GM21390 (cell line): ENCODE data around the gene MAPK8IP2.

Source experiments
- ATAC-seq: cut with Tn5 transposase; IDR thresholded peaks from one replicate; pipeline ENCODE4 v1.9.1; 2021; ENCODE audit not compliant: unreplicated experiment

MAPK8IP2 gene

GRCh38 chr22:50600538-50600937, at the start of gene MAPK8IP2:
Gene MAPK8IP2 (plus strand): TSS chr22:50600793. CDS start chr22:50600819, 26 bp downstream.
- ATAC-seq: no peak

DNA sequence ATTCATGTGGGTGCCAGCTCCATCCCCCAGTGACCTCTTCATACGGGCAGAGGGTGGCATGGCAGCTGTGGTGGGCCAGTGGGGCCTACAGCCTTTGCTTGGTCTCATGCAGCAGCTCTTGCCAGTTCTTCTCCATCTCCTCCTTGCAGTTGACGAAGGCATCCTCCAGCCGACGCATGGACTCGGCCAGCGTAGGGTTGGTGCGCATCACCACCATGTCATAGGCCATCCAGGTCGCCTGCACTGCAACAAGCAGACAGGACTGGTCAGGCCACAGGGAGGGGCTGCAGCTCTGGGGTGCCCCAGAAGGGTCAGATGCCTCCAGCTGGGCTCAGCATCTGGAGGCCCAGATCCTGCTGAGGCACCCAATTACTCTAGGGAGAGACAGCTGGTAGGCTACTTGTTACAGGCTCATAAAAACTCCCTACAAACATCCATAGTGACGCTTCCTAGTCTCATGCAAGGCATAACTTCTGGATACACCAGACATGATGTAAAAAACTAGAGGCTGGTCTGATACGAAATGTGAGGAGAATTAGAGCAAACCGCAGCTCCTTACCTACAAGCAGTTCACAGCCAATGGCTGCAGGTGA, 49.3 kb upstream of the MAPK8IP2 start:
- no peak for ATAC-seq

DNA sequence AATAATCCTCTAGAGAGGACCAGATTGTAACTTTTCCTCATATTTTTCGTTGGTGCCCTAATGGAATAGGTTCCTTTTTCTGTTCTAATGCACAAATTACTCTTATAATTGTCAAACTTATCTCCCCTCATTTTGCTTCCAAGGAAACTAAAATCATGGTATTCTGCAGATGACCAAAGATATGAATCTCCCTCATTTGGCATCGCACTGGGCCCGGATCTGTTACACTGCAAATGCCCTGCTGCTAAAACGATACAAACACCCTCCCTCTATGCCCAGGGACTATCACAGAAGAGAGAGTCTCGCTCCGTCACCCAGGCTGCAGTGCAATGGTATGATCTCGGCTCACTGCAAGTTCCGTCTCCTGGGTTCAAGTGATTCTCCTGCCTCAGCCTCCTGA, 47.3 kb upstream of the MAPK8IP2 start:
- no peak for ATAC-seq

DNA sequence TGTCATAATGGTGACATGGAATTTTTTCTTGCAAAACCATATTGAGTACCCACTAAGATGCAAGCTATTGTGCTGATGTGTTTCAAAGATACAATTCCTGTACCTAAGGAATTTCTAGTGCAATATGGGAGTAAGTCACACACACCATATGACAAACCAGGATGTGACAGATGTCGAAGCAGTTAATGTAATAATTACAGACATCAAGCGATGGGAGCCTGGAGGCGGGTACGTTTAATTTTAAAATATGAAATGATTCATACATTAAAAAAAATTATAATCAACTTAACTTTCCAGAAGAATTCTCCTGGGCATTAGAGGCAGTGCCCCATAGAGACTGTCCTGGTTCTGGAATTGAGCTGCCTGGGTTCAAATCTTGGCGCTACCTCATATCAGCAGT, 43.9 kb upstream of the MAPK8IP2 start:
- ATAC-seq: no peak

GRCh38 chr22:50560034-50560433, 40.6 kb upstream of the MAPK8IP2 start:
- ATAC-seq: no peak

GRCh38 chr22:50561401-50562358, 38.9 kb upstream of the MAPK8IP2 start:
- no peak for ATAC-seq

DNA sequence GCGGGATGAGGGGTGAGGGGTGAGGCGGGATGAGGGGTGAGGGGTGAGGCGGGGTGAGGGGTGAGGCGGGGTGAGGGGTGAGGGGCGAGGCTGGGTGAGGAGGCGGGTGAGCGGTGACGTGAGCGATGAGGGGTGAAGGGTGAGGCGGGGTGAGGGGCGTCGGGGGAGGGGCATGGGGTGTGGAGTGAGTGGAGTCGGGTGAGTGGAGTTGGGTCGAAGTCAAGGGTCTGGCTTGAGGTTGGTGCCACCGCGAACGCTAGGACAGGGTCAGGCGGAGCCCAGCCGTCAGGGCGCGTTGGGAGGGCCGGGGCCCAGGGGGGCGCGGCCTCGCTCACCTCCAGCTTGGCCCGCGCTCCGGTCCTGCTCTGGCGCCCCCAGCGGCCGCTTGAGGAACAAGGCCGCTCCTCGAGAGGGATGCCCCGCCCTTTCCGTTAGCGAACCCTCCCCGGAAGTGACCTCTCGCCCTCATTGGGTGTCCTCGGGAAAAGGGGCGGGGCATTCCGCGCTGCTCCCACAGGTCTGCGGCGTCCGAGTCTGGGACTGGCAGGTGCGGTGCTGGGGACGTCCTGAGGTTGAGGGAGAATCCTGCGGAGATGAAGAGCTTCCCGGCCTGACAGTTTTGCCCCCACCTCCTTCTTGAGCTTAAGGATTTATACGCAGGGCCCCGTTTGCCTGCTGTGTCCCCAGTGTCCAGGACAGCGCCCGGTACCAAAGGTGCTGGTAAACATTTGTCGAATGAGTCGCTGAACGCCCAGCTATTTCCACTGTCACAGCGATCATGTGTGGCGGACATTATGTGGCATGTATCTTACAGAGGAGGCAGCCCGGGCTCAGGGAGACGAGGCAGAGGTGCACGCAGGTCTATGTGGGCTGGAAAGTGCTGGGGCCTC, 37.8 kb upstream of the MAPK8IP2 start, which contains the start of gene SYCE3:
Gene SYCE3 (minus strand): TSS at position 397 of the 890 bp plus-strand sequence. CDS start 6,514 bp downstream, outside the sequence.
- peak; percentile 74 for ATAC-seq

DNA sequence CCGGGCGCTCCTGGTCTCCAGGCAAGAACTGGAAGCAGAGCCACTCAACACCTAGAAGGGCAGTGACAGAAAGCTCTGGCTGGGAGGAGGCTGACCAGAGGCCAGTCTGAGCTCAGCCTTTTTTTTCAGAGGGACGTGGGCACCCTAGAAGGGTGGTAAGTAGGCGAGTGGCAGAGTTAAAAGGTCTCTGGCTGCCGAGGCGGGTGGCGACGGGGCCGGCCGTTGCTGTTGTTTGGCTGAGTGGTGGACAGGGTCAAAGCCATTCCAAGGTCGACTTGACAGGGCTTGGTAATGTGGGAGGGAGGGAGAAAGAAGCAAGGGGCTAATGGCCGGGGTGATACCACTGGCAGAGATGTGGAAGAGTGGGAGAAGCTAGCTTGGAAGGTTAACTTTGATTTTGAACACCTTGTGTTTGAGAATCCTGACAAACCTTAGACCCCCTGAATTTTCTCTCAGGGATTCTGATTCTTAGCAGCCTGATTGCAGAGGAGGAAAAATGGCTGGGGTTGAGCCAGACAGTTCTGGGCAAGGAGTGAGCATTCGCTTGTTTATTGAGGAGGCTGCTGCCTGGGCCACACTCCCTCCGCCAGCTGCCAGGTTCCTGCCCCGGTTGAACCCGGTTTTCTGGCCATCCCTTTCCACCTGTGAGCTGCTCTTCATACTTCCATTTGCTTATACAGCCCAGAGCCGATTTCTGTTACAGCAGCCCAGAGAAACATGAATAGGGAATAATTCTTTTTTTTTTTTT, 37.0 kb upstream of the MAPK8IP2 start:
- ATAC-seq: no peak

- ATAC-seq: no peak
These were observed 36.3 kb upstream of the MAPK8IP2 start for GRCh38 chr22:50564289-50564688.

GRCh38 chr22:50567721-50568252, 32.8 kb upstream of the MAPK8IP2 start:
- no peak for ATAC-seq

DNA sequence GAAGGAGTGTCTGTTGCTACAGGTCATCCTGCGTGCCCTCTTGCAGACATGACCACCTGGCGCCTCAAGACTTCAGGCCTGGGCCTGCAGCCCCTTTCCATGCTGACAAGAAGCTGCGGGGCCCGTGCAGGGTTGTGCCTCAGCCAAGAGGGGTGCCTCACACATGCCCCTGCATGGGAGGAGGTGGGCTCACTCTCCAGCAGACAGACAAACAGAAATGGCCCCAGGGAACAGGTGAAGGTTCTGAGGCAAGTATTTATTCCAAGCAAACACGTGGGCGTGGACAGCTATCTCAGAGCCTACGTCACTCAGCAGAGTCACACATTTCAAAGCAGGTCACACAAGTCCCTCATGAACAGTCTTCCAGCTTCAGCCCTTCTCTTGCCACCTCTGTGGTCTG, 32.0 kb upstream of the MAPK8IP2 start:
- no peak for ATAC-seq

GRCh38 chr22:50569041-50569459, 31.5 kb upstream of the MAPK8IP2 start:
- no peak for ATAC-seq

DNA sequence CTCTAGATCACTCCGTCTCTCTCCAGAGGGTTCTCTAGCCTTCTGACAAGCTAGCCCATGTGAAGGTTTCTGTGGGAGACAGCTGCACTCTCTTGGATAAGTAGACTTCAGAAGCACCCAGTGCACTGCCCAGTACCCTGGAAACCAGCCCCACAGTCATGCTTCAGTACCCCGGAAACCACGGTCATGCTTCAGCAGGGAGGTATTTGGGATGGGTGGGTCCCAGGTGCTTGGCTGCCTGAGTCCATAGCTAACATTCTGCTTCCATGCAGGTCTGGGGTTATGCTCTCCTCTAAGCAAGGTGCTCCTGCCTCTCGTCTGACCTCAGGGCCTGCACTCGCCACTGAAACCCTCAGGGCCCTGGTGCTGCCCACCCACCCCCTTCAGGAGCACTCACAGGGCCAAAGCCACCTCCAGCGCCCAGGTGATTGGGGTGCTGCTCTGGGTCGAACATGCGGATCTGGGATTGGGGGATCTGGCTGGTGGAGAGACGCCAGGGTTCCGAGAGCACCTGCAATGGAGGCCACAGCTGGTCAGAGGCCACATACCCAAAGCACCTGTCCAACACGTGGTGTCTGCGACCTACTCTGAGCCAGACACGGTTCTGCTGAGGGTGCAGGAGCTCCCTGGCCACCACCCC, 30.6 kb upstream of the MAPK8IP2 start:
- no peak for ATAC-seq

- ATAC-seq: no peak
These were observed 29.7 kb upstream of the MAPK8IP2 start for GRCh38 chr22:50570861-50571260.

- no peak for ATAC-seq
These were observed 29.1 kb upstream of the MAPK8IP2 start for GRCh38 chr22:50571264-50572175.

DNA sequence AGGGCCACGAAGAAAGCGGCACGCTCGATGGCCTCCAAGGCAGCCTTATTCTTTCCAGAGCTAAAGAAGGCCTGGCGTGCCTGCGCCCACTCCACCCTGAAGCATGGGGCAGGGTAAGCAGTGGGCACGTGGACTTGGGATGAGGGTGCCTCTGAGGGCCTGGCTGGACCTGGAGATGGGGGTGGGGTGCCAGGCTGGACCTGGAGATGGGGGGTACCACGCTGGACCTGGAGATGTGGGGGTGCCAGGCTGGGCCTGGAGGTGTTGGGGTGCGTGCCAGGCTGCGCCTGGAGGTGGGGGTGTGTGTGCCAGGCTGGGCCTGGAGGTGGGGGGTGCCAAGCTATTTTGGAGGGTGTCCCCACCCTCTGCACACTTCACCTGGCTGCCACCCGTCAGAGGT, 27.6 kb upstream of the MAPK8IP2 start:
- ATAC-seq: no peak

DNA sequence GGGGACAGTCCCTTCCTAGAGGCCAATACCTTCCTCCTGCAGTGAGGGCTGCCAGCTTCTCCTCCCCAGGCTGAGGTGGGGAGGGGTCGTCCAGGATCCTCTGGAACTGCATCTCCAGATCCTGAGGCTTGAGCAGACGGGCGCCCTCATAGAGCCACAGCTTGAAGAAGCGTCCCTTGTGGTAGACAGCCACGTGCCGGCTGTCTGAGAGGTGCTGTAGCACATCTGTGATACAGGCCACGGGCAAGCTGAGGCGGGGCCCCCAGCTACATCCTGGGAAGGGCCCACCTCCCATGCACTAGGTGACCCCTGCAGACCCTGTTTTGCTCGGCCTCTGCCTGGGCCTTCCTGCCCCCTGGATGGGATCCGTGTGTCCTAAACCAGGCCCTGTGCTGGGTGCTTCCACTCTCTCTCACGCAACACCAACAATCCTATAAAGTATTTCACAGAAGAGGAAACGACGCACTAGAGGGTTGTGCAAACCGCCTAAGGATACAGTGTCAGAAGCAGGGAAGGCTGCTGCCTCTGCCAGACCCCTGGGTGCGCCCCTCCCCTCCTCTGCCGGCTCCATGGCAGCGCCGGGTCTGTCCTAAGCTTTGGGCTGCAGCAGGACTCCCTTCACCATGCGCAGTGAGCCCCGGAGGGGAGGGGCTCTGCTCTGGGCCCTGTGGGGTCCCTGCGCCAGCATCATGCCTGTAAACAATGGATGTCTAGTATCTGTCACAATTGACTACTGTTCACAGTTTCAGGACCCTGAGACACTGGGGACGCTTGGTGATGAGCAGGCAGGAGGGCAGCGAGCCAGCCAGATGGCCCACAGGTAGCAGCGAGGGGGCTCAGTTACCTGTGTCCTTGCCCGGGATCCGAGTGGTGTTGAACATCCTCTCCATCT, 26.9 kb upstream of the MAPK8IP2 start:
- ATAC-seq: no peak

DNA sequence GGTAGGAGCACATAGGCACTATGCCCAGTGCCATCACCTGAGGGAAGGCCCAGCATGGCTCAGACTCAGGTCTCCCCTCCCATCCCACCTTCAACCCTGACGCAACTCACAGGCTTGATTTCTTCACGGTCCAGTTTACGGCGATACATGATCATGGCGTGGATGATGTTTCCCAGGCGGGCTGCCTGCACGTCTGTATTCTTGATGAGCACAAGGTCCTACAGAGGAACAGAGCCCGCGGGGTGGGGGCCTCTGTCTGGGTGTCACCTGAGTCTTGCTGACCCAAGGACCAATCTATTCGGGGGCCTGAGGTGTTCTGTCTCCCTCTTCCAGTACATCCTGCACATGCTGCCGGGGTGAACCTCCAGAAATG, 26.2 kb upstream of the MAPK8IP2 start:
- no peak for ATAC-seq
